ENCODE data around the gene ACOXL.

ACOXL gene

GRCh38 chr2:110718990-110719389 is 13.4 kb upstream of the ACOXL start:
- DNase-seq (ENCODE audit: low read depth): no peak

- DNase-seq (ENCODE audit: low read depth): no peak
Measured at GRCh38 chr2:110720547-110720946, 11.8 kb upstream of the ACOXL start.

- DNase-seq (ENCODE audit: low read depth): no peak
Measured at GRCh38 chr2:110724820-110725219, 7.6 kb upstream of the ACOXL start.

GRCh38 chr2:110725370-110725769 is 7.0 kb upstream of the ACOXL start:
- no peak for DNase-seq (ENCODE audit: low read depth)

GRCh38 chr2:110725859-110726258 is 6.5 kb upstream of the ACOXL start:
- DNase-seq (ENCODE audit: low read depth): no peak

- no peak for DNase-seq (ENCODE audit: low read depth)
Measured at GRCh38 chr2:110726285-110726684, 6.1 kb upstream of the ACOXL start.

- no peak for DNase-seq (ENCODE audit: low read depth)
Measured at GRCh38 chr2:110727923-110728322, 4.5 kb upstream of the ACOXL start.

GRCh38 chr2:110729106-110729505 is 3.3 kb upstream of the ACOXL start:
- DNase-seq (ENCODE audit: low read depth): no peak

GRCh38 chr2:110731064-110731463 is 1.3 kb upstream of the ACOXL start:
- no peak for DNase-seq (ENCODE audit: low read depth)

- no peak for DNase-seq (ENCODE audit: low read depth)
Measured at GRCh38 chr2:110735366-110735765, 3.0 kb downstream of the ACOXL start.

- DNase-seq (ENCODE audit: low read depth): no peak
Measured at GRCh38 chr2:110737783-110738182, 5.4 kb downstream of the ACOXL start.

- DNase-seq (ENCODE audit: low read depth): no peak
Measured at GRCh38 chr2:110740747-110741349, 8.5 kb downstream of the ACOXL start.

- DNase-seq (ENCODE audit: low read depth): no peak
Measured at GRCh38 chr2:110741491-110741980, 9.2 kb downstream of the ACOXL start.

GRCh38 chr2:110742412-110742811 is 10.0 kb downstream of the ACOXL start:
- DNase-seq (ENCODE audit: low read depth): no peak

GRCh38 chr2:110743600-110743999 is 11.2 kb downstream of the ACOXL start:
- no peak for DNase-seq (ENCODE audit: low read depth)

GRCh38 chr2:110744429-110744828 is 12.1 kb downstream of the ACOXL start:
- no peak for DNase-seq (ENCODE audit: low read depth)

- DNase-seq (ENCODE audit: low read depth): no peak
Measured at GRCh38 chr2:110745048-110745447, 12.7 kb downstream of the ACOXL start.

GRCh38 chr2:110746586-110747521 is 14.5 kb downstream of the ACOXL start:
- no peak for DNase-seq (ENCODE audit: low read depth)

- no peak for DNase-seq (ENCODE audit: low read depth)
Measured at GRCh38 chr2:110747522-110748488, 15.4 kb downstream of the ACOXL start.

GRCh38 chr2:110748489-110748867 is 16.1 kb downstream of the ACOXL start:
- DNase-seq (ENCODE audit: low read depth): peak; percentile 29

- DNase-seq (ENCODE audit: low read depth): no peak
Measured at GRCh38 chr2:110751642-110752041, 19.3 kb downstream of the ACOXL start.

- DNase-seq (ENCODE audit: low read depth): no peak
Measured at GRCh38 chr2:110752871-110753270, 20.5 kb downstream of the ACOXL start.
